ENCODE results near the gene SNED1.

The SNED1 gene

GRCh38 chr2:241043581-241043980 lies 45.2 kb downstream of the SNED1 start:
- TF ChIP-seq SIN3A (IDR thresholded peaks at IDR 0.05; ENCODE audit: borderline replicate concordance, insufficient read depth, low read length) (no peak), POLR2AphosphoS5 (IDR thresholded peaks at IDR 0.05; ENCODE audit: low read depth, low read length) (no peak), TAF1 (IDR thresholded peaks at IDR 0.05; ENCODE audit: borderline replicate concordance, insufficient read depth, low read length) (no peak), FOXP2 (optimal IDR thresholded peaks at IDR 0.05; ENCODE audit: borderline replicate concordance, extremely low read depth, extremely low read length, insufficient read depth) (no peak), REST (IDR thresholded peaks at IDR 0.05; ENCODE audit: insufficient read depth in 1 of 2, low read depth in 2 of 2, low read length in 2 of 2) (no peak)

- no peak for TF ChIP-seq FOXP2 (optimal IDR thresholded peaks at IDR 0.05; ENCODE audit: borderline replicate concordance, extremely low read depth, extremely low read length, insufficient read depth)
- no peak for TF ChIP-seq REST (IDR thresholded peaks at IDR 0.05; ENCODE audit: insufficient read depth in 1 of 2, low read depth in 2 of 2, low read length in 2 of 2)
- no peak for TF ChIP-seq POLR2AphosphoS5 (IDR thresholded peaks at IDR 0.05; ENCODE audit: low read depth, low read length)
- no peak for TF ChIP-seq TAF1 (IDR thresholded peaks at IDR 0.05; ENCODE audit: borderline replicate concordance, insufficient read depth, low read length)
- no peak for TF ChIP-seq SIN3A (IDR thresholded peaks at IDR 0.05; ENCODE audit: borderline replicate concordance, insufficient read depth, low read length)
Observed at GRCh38 chr2:241047253-241048010, 49.0 kb downstream of the SNED1 start.

- TF ChIP-seq FOXP2 (optimal IDR thresholded peaks at IDR 0.05; ENCODE audit: borderline replicate concordance, extremely low read depth, extremely low read length, insufficient read depth) = no peak
- TF ChIP-seq TAF1 (IDR thresholded peaks at IDR 0.05; ENCODE audit: borderline replicate concordance, insufficient read depth, low read length) = no peak
- TF ChIP-seq POLR2AphosphoS5 (IDR thresholded peaks at IDR 0.05; ENCODE audit: low read depth, low read length) = no peak
- TF ChIP-seq REST (IDR thresholded peaks at IDR 0.05; ENCODE audit: insufficient read depth in 1 of 2, low read depth in 2 of 2, low read length in 2 of 2) = no peak
- TF ChIP-seq SIN3A (IDR thresholded peaks at IDR 0.05; ENCODE audit: borderline replicate concordance, insufficient read depth, low read length) = no peak
Observed at GRCh38 chr2:241048149-241048948, 49.9 kb downstream of the SNED1 start.

GRCh38 chr2:241048949-241049343 lies 50.5 kb downstream of the SNED1 start:
- TF ChIP-seq REST (IDR thresholded peaks at IDR 0.05; ENCODE audit: insufficient read depth in 1 of 2, low read depth in 2 of 2, low read length in 2 of 2) (no peak), POLR2AphosphoS5 (IDR thresholded peaks at IDR 0.05; ENCODE audit: low read depth, low read length) (no peak), FOXP2 (optimal IDR thresholded peaks at IDR 0.05; ENCODE audit: borderline replicate concordance, extremely low read depth, extremely low read length, insufficient read depth) (no peak), TAF1 (IDR thresholded peaks at IDR 0.05; ENCODE audit: borderline replicate concordance, insufficient read depth, low read length) (no peak), SIN3A (IDR thresholded peaks at IDR 0.05; ENCODE audit: borderline replicate concordance, insufficient read depth, low read length) (no peak)
